ENCODE measurements around the gene TMED10.

Gene TMED10

DNA sequence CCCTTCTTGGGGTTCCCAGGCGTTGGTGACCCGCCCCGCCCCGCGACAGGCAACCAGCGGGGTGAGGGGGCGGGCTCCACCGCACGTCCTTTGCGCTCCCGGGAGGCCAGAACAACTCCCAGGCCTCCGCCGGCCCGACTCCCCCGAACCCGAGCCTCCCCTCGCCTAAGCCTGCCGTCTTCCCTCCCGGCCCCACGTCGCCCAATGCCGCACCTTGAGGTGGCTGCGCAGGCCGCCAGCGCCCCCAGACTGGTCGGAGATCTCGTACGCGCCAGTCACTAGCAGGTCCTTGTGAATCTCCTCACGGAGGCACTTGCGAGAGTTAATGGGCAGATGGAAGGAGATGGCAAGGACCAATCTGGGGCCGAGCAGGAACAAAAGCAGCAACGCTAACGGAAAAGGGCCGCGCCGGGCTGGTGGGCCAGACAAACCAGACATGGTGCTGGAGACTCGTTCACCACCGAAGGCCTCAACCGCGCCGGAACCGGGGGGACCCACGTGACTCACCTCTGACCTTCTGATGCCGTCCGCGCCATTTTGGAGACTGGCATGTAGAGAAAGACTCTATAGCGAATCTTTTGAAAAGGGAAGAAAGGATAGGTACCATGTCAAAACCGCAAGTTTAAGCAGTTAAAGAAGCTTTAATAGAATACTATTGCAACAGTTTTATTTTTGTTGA is at the start of gene TMED10:
TSS of gene TMED10 (minus strand) at position 471 of the 679 bp plus-strand sequence. CDS start at position 438, 33 bp downstream.
- DNase-seq (ENCODE audit: low spot score): peak; percentile 95

DNA sequence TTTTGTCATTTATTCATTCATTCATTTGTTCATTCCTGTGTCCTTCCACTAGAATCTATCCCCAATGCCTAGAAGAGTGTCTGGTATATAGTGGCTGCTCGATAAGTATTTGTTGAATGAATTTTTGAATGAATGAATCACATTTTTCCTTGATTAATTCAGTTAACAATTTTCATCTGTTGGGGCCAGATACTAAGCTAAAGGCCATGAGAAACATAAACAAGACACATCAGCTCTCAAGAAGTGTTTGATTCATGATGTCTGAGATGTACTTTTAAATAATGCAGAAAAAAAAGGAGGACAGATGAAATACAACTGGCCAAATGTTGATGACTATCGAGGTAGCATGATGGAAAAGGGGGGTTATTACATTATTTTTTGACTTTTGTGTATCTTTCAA is 48.1 kb upstream of the TMED10 start:
- DNase-seq (ENCODE audit: low spot score): no peak

DNA sequence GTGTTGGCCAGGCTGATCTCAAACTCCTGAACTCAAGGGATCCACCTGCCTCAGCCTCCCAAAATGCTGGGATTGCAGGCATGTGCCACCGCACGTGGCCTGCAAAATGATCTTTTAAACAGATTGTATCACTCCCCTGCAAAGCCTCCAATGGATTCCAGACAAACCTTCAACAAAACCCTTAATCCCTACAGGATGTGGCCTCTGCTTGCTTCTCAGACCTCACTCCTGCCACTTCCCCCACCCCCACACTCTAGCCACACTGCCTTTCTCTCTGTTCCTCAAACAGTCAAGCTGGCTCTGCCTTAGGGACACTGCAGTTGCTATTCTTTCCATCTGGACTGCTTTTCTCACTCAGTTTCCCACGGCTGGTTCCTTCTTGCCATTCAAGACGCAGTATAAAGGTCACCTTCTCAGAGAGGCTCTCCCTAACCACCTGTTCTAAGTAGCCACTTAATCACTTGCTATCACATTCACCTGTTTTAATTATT is 47.3 kb upstream of the TMED10 start:
- no peak for DNase-seq (ENCODE audit: low spot score)

DNA sequence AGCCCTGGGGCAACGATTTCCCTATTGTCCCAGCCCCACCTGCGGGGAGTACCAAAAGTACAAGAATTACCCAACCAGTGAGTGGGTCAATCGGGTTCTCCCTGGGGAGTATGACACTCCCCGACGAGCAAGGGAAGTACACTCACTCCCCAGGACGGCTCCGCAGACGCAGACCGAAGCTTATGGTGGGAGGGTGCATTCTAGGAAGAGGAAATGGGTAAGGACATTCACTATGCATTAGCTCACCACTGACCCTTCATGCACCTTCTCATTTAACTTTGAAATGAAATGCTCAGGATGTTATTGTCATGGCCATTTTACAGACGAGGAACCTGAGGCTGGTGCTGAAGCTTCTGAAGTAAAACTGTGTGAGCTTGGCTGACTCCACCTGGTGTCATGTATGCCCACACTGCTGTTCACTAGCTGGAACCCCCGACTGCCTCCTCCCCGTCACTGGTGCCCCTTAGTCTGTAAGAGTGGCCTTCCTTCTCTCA is 45.8 kb upstream of the TMED10 start:
- no peak for DNase-seq (ENCODE audit: low spot score)

DNA sequence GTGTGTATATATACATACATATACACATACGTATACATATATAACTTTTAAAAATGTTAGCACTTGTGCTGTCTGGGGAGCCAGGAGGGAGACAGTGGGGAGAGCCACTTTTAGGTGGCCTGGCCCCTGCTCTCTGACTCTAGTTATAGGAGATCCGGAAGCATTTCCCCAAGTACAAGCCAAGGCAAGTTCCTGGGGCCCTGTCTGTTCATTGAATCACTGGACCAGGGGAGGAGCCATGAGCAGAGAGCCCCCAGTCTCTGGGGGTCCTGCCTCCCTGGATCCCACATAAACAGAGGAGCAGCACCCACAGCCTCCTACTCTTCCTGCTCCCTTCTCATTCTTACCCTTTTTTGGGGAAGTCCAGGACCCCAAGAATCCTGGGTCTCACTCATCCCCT is 45.4 kb upstream of the TMED10 start:
- DNase-seq (ENCODE audit: low spot score): no peak

DNA sequence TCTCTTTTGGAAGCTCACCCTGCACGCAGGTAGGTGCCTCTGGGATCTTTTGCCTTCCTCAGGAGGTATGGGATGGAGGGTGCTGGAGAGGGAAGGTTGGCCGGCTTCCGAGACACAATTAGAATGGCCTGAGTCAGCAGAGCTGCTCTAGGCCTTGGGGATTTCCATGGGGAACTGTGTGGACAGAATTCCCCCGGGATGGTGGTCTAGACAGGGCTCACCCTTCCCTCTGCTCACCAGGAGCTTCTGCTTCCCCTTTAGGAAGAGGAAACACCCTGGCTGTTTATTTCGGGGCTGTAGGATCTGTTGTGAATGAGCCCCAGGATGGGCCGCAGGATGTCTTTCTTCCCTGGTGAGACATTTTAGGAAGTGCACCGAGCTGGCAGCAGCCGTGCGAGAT is 43.7 kb upstream of the TMED10 start:
- no peak for DNase-seq (ENCODE audit: low spot score)

DNA sequence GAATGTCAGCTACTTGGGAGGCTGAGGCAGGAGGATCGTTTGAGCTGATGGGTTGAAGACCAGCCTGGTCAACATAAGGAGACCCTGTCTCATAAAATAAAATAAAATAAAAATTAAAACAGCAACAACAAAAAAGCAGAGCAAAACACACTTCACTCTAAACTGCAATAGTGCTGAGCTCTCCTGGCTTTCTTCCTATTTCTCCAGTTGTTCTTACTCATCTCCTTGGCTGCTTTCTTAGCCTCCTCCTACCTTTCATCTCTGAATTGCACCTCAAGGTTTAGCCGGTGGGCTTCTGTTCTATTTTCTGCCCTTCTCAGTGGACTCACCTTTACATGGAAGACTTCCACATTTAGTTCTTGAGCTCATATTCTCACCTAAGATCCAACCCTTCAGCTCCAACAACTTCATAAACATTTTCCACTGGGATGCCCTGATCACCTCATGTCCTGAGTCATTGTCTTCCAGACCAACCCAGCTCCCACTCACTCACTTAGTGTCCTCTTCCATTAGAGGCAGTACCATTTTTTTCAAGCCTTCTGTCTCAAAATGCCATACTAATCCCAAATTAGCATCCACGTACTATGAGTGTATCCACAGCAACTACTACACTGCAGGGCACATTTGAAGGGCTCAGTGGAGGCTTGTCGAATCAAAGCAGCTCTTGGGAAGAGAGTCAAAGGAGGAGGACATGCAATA is 41.2 kb upstream of the TMED10 start:
- DNase-seq (ENCODE audit: low spot score): no peak

DNA sequence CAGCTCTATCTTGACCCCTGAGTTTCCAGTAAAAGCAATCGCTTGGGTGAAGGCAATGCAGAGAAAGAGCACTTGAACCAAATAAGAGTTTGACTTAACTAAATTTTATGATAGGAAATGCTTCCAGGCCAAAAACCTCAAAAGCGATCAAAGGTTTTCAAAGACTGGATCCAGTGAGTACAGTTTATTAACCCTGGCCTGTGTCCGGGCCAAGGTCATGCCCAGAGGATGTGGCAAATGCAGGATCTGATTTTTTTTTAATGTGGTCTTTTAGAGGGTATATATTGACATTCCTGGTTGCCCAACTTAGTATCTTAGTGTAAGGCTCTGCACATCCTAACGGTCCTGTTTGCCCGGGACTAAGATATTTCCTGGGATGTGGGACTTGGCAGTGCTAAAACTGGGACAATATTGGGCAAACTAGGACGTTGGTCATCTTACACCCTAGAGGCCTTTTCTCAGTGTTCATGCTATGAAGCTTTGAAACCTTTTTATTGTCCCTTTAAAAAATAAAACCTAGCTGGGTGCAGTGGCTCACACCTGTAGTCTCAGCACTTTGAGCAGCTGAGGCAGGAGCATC is 40.1 kb upstream of the TMED10 start:
- no peak for DNase-seq (ENCODE audit: low spot score)

DNA sequence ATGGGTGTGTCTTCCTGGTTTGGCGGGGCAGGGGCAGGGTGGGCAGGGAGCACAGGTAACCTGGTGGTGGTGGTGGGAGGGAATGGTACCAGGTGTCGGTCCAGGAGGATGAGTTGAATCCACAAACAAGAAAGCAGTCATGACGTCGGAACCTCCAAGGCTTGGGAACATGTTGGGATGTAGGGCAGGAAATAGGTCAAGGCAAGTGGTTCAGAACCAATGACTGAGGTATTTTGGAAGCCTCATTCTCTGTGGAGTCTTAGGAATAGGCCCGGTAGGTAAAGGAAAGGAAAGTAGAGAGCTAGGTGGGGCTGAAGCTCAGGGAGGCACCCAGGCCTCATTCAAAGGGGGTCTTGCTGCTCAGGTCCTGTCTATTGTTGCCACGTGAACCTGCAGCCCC is 39.1 kb upstream of the TMED10 start:
- DNase-seq (ENCODE audit: low spot score): no peak

DNA sequence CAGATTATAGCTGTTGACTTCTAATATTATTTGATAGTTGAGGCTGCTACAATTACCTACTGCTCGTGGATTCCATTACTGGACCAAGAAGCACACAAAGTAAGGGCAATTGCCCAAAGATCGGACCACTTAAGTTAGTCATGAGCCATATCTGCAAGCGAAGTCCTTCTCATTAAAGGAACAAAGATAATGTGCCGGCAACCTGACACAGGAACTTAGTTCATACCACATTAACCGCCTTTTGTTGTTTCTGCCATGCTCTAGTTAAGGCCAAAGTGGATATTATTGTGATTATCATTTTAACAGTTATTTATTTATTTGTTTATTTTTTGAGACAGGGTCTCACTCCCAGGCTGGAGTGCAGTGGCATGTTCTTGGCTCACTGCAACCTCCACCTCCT is 38.1 kb upstream of the TMED10 start:
- no peak for DNase-seq (ENCODE audit: low spot score)

DNA sequence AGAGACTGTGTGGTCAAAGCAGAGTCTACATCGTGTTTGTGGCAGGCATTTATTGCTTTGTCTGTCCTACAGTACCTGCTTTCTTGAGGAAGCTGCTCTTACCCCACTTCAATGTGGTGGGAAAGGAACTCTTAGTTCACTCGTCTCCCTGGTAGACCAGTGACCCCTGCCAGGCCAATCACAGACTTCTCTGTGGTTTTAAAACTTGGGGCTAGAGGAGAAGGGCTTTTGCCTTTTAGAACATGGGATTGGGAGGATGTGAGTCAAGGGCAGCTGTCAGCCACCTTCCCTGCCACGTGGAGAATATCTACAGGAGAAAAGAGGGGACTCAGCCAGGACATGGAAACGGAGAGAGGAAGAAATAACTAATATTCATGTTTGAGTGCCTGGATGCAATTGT is 36.8 kb upstream of the TMED10 start:
- no peak for DNase-seq (ENCODE audit: low spot score)

DNA sequence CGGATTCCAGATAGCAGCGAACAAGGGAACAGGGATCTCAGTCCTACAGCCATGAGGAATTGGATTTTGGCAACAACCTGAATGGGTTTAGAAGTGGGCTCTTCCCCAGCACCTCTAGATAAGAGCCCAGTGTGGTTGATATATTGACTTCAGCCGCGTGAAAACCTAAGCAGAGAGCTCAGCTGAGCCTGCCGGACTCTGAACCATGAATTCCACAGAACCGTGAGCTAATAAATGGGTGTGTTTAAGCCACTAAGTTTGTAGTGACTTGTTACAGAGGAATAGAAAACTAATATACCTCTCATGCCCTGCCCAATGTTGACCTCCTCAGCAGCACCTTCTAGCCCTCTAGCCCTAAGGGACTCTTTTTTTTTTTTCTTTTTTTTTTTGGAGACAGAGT is 32.4 kb upstream of the TMED10 start:
- no peak for DNase-seq (ENCODE audit: low spot score)

DNA sequence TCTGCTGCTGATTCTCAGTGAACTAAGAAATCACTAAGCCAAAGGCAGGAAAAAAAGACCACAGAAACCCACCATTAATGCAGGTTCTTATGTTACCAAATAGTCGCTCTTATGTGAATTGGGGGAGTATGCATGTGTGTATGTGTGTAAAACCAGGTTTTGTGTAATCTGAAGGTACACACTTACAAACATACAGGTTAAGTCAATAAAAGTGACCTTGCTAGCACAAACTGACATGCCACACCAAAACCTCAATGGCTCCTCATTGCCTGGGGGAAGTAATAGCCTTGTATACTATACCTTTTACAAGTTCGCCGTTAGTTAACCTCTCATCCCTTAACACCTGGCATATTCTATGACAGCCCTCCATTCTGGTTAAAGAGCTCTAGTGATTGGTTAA is 29.8 kb upstream of the TMED10 start:
- no peak for DNase-seq (ENCODE audit: low spot score)

DNA sequence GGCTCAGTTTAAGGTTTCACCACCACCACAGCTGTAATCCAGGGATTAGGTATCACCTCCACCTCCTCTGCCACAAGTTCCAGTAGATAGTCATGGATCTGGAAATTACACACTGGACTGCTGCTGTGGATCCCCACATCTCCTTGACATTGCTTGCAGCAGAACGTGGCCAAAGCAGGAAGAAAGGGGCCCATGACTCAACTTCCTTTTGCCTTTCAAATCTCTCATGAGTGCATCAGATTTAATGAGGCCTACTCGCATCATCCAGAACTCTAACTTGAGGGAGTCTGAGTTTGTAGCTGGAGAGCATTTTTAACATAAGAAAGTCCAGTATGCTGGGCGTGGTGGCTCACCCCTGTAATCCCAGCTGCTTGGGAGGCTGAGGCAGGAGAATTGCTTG is 29.2 kb upstream of the TMED10 start:
- no peak for DNase-seq (ENCODE audit: low spot score)

DNA sequence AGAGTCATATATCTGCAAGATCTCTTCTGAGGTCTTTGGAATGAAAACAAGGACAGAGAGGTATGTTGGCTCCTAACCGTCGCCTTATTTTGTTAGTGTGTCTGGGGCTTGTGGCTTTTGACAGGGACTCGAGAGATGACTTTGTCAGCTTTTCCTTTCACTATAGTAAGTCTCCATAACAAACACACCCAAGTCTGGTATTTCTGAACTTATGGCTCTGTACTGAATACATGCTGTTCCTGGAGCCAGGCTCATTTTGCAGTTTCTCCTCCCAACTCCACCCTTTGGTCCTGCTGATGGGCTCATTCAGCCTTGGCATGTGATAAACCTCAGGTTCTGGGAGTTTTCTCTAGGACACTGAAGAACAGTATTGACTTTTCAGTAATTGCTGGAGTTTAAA is 27.7 kb upstream of the TMED10 start:
- no peak for DNase-seq (ENCODE audit: low spot score)

DNA sequence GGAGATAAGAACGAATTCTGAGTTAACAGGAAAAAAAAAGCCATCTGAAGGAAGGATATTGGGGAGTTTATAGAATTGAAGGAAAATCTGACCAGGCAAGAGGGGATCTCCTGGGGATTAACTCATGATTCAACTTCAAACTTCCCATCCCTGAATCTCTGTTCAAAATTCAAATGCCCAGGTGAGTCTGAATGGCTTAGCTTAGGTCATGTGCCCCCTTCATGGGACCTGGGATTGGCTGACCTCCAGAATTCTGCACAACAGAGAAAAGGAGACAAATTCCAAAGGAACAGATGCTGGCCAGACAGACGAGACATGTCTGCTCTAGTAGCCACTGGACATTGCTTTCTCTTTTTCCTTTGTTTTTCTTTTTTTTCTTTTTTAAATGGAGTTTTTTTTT is 26.2 kb upstream of the TMED10 start:
- DNase-seq (ENCODE audit: low spot score): no peak

DNA sequence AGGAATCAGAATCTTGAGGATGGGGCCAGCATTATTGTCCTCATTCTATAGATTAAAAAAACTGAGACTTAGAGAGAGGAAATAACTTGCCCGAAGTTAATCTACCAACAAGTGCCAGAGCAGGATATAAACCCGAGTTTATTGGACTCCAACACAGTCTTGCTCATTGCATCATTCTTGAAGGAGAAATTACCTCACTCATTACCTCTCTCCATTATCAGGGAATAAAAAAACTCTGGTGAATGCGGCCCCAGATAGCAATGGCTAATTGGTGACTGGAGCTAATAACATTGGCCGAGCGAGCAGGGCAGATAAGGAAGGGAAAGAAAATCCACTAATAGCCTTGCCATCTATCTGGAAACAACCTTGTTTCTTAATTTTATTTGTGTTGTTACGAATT is 24.7 kb upstream of the TMED10 start:
- no peak for DNase-seq (ENCODE audit: low spot score)

DNA sequence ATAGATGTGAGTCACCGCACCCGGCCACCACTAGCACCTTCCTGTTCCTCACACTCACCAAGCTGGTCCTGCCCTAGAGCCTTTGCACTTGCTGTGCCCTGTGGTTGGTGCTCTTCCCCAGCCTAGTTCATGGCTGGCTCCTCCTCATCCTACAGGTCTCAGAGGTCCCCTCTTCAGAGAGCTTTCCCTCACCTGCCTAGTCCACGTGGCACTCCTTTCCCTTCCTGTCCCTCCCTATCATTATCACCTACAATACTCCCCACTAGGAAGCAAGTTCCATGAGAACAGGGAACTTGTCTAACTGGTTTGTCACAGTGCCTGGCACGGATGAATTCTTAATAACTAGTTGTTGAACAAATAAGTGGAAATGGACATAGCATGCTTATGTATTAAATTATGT is 24.0 kb upstream of the TMED10 start:
- no peak for DNase-seq (ENCODE audit: low spot score)

DNA sequence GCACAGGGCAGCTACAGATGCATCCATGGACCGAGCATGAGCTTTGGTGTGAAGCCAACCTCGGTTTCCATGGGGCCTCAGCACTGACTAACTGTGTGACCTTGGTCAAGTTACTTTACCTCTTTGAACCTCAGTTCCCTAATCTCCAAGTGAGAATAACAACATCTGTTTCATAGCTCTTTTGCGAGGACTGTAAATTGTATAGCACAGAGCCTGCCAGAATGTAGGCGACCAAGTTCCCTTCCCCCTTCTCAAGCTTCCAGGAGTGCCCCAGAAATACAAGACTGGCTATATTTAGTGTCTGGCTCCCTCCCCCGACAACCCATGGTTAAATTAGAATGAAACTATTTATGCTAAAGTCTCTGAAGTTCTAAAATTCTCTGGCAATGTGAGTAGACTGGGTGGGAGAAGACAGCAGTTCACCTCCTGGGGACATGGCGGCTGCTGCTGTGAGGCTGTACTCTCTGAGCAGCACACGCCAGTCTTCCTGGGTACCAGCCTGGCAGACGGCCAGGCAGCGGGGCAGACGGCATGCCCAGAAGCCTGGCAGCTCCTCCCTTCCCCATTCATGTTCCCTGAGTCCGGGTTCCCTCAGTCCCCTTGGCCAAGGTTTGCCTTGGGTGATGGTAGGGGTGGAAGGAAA is 22.0 kb upstream of the TMED10 start:
- DNase-seq (ENCODE audit: low spot score): no peak

DNA sequence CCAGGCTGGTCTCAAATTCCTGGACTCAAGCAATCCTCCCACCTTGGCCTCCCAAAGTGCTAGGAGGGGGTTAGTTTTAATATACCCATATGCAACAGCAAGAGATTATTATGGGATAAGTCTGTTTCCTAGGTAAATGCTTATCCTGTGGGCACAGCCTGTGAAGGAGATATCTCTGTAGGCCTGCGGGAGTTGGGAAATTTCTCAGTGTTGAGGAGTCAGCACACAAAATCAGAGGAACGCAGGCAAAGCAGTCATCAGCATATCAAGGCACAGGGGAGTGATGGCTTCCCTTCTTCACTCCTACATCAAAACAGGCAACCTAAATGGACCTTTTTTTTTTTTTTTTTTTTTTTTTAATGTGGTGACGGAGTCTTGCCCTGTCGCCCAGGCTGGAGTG is 20.9 kb upstream of the TMED10 start:
- DNase-seq (ENCODE audit: low spot score): no peak

DNA sequence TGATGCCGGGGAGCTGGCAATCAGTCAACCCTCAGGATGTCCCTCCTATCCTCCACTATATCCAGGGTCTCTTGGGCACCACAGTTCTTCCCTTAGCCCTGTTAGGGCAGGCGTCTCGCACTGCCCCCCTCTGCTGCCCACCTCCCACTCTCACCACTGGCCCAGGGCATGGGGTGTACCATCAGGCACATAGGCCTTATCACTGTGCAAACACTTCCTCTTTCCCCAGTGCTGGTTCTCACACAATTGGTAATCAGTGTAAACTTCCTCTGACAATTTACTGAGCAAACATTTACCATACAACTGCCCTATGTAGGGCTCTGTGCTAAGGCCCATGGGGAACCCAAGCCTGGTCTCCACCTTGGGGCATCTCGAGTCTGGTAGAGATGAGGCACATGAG is 20.1 kb upstream of the TMED10 start:
- DNase-seq (ENCODE audit: low spot score): no peak

DNA sequence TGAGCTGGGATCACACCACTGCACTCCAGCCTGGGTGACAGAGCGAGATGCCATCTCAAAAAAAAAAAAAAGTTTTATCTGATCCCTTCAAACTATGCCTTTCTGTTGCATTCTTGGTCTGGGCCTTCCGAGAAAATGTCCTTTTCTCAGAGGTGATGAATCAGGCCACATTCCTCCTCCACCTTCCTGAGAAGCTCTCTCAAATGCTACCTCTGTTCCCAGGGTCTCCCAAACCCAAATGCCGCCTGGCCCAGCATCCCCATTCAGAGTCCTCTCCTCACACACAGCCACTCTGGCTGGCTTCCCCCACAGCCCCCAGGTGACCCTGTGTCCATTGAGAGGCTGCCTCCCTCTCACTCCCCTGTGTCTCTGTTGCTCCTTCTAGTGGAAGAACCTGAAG is 19.7 kb upstream of the TMED10 start:
- no peak for DNase-seq (ENCODE audit: low spot score)

DNA sequence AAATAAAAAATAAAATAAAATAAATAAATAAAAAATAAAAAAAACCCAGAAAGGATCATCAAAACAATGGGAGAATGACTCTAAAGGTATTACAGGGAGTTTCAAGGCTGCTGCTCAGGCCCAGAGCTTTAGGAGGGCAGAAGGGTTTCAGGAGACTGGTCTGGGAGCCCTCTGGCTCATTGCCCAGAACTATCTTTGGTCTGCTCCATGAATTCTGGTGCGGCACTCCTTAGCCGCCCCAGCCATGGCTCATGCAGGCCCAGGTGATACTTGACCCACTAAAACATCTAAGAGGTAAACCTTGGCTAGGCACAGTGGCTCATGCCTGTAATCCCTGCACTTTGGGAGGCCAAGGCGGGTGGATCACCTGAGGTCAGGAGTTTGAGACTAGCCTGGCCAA is 14.7 kb upstream of the TMED10 start:
- DNase-seq (ENCODE audit: low spot score): no peak
